Measurements from ENCODE around the gene SAMD4B. TPM values are rescaled to one million over a fixed set of nuclear protein-coding genes. Genes with fewer than 3 reads are reported as not detected.

Gene SAMD4B
- total and polyA plus RNA-seq, 10 of the 15 experiments (the other 5 are each of a cell fraction or from before 2014, with no cell fraction given): 2.4 to 43.3 (median 23.9) TPM

DNA sequence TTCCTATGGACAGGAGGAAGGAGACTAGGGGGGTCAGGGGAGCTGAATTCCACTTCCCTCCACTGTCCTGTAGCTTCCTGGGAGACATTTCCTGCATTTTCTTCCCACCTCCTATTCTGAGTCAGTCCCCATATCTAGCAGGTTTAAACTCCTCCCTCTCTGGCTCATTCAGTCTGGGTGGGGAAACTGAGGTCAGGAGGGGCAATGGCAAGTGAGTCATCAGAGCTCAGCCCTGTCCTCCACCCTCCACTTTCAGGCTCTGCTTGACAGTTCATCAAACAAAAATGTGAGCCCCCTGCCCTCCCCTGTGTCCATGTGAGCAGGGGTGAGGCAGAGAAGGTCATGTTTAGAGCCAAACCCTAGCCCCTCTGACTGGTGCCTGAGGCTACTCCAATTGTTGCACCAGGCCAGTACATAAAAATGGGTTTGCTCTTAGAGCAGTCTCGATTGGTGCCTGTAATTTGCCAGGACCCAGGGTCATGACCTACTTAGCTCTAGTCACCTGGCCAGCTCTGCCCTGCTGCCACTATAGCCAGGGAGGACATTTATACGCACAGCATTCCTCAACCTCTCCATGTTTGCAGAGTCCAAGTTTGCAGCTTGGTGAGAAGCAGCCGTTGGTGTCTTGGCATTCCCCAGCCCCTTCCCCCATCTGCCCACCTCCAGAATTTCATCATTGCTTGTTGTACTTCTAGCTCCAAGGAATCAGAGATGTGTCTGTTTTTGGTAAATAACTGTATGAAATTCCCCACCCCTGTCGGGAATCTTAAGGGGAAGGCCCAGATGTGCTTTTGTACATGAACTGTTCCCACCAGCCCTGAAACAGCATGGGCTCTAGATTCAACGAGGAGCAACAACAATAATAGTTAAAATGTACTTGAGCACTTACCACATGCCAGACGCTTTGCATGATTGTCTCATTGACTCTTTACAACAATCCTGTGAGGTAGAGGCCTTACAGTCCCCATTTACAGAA lies 20.7 kb downstream of the SAMD4B start (continued):
- TF ChIP-seq, protein P1, sequence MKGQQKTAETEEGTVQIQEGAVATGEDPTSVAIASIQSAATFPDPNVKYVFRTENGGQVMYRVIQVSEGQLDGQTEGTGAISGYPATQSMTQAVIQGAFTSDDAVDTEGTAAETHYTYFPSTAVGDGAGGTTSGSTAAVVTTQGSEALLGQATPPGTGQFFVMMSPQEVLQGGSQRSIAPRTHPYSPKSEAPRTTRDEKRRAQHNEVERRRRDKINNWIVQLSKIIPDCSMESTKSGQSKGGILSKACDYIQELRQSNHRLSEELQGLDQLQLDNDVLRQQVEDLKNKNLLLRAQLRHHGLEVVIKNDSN (IDR thresholded peaks at IDR 0.05; ENCODE audit: borderline replicate concordance, extremely low read length, insufficient read depth, low read depth, low read length): no peak

DNA sequence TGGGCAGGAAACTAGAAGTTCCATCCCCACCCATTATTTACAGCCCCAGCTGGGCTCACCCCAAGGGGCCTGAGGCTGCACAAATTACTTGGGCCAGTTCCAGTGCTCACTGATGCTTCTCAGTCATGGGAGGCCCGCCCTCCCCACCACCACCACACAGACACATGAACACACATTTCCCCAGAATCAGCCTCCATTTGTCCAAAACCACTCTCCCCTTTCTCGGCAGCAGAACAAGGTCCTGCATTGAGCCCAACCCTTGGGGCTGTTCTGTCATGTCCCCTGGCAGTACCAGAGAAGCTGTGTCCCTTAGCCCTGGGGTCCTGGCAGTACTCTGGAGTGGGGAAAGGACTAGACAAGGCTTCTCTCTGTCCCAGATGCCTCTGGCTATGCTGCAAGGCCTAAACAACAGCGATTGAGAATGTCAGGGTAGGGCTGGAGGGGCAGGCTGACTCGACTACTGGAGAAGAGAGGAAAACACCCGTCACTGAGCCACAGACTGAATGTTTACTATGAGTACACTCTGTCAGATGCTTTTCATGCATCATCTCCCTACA lies 21.8 kb downstream of the SAMD4B start:
- TF ChIP-seq KLF5 (IDR thresholded peaks at IDR 0.05; ENCODE audit: partially characterized antibody) (no peak), MEF2B (IDR thresholded peaks at IDR 0.05; ENCODE audit: partially characterized antibody, poor library complexity, severe bottlenecking) (peak; percentile 26), FOXK2 (IDR thresholded peaks at IDR 0.05) (no peak)
- no peak overlapping the region for H3K4me2 ChIP-seq (ENCODE audit: control insufficient read depth, insufficient read depth)
- H2AFZ ChIP-seq (ENCODE audit: control insufficient read depth, low read depth, low read length): no peak overlapping the region
- peak; percentile 54 for ATAC-seq
- DNase-seq (ENCODE audit: low read depth, low spot score): no peak
- ChIA-PET RAD21 (ENCODE audit: unreplicated experiment) (no interaction called here), SMC1A (ENCODE audit: uncharacterized antibody, unreplicated experiment) (no interaction called here), POLR2A (no interaction called here), CTCF (no interaction called here)
- H3K9ac ChIP-seq (ENCODE audit: control insufficient read depth, insufficient read depth, low read length): no peak overlapping the region
- no peaks in the 10 kb centered on the region for H4K20me1 ChIP-seq (ENCODE audit: control insufficient read depth, insufficient read depth)
- no peaks in the 10 kb centered on the region for H3K9me3 ChIP-seq (replicated peaks; ENCODE audit: control insufficient read depth, insufficient read depth, low read length)
- 35% methylated on average over 5 of the region's 5 CpGs for WGBS (ENCODE audit: insufficient coverage, insufficient replicate concordance, low lambda C conversion rate, missing lambda C conversion rate)
- no peak overlapping the region for H3K4me3 ChIP-seq
- BruUV-seq (replicated peaks): no TSS peak
- peaks cover 8% of the 10 kb centered on the region for H3K4me1 ChIP-seq (ENCODE audit: control insufficient read depth, insufficient read depth, low read length)
- no peaks in the 10 kb centered on the region for H3K79me2 ChIP-seq (ENCODE audit: control insufficient read depth, insufficient read depth, low read length)
- peaks cover under 1 to 4% of the 10 kb centered on the region in 2 experiments; a peak in 3 of 4 replicates for H3K36me3 ChIP-seq (ENCODE audit: control insufficient read depth in 2 of 2, insufficient read depth in 2 of 2, low read length in 1 of 2)
- H3K27ac ChIP-seq (ENCODE audit: control insufficient read depth, insufficient read depth): no peak overlapping the region; the same call in 1 of the 2 replicates
- no peak for FAIRE-seq
- no peaks in the 10 kb centered on the region for H3K27me3 ChIP-seq (replicated peaks in 1 of 2; ENCODE audit: control insufficient read depth in 2 of 2, insufficient read depth in 2 of 2, low read length in 1 of 2)
- in situ Hi-C loops (cut with MboI): no loop called here
- intact Hi-C loops (cut with micrococcal nuclease; ENCODE audit: unreplicated experiment): no loop called here
